ENCODE data around the gene KIF5A.

KIF5A gene

GRCh38 chr12:57520053-57520818 lies 29.6 kb upstream of the KIF5A start, which contains the start of gene DDIT3:
Gene DDIT3 (minus strand): TSS chr12:57520514. CDS start chr12:57517406, 3,108 bp downstream.
- peak; percentile 100 for DNase-seq (ENCODE audit: low read depth)

GRCh38 chr12:57521525-57522010 lies 28.3 kb upstream of the KIF5A start:
- DNase-seq (ENCODE audit: low read depth) = no peak

GRCh38 chr12:57522011-57522886 lies 27.6 kb upstream of the KIF5A start, which contains the start of gene MBD6:
Gene MBD6 (plus strand): TSS chr12:57522824. CDS start chr12:57524304, 1,480 bp downstream.
- DNase-seq (ENCODE audit: low read depth) = peak; percentile 84

- peak; percentile 44 for DNase-seq (ENCODE audit: low read depth)
These were observed 26.7 kb upstream of the KIF5A start for GRCh38 chr12:57522887-57523705.

GRCh38 chr12:57523706-57524614 lies 25.9 kb upstream of the KIF5A start:
- DNase-seq (ENCODE audit: low read depth) = no peak

GRCh38 chr12:57524814-57525614 lies 24.8 kb upstream of the KIF5A start:
- DNase-seq (ENCODE audit: low read depth) = no peak

GRCh38 chr12:57525615-57526383 lies 24.0 kb upstream of the KIF5A start:
- no peak for DNase-seq (ENCODE audit: low read depth)

GRCh38 chr12:57526477-57527126 lies 23.2 kb upstream of the KIF5A start:
- no peak for DNase-seq (ENCODE audit: low read depth)

- no peak for DNase-seq (ENCODE audit: low read depth)
These were observed 22.7 kb upstream of the KIF5A start for GRCh38 chr12:57527184-57527583.

- no peak for DNase-seq (ENCODE audit: low read depth)
These were observed 21.7 kb upstream of the KIF5A start for GRCh38 chr12:57528176-57528575.

GRCh38 chr12:57528831-57529555 lies 20.9 kb upstream of the KIF5A start:
- DNase-seq (ENCODE audit: low read depth) = no peak

- no peak for DNase-seq (ENCODE audit: low read depth)
These were observed 20.0 kb upstream of the KIF5A start for GRCh38 chr12:57529831-57530230.

- DNase-seq (ENCODE audit: low read depth) = no peak
These were observed 19.3 kb upstream of the KIF5A start for GRCh38 chr12:57530396-57531142.

- no peak for DNase-seq (ENCODE audit: low read depth)
These were observed 18.0 kb upstream of the KIF5A start for GRCh38 chr12:57531836-57532235.

GRCh38 chr12:57533108-57533507 lies 16.7 kb upstream of the KIF5A start:
- DNase-seq (ENCODE audit: low read depth) = no peak

GRCh38 chr12:57534250-57534649 lies 15.6 kb upstream of the KIF5A start:
- DNase-seq (ENCODE audit: low read depth) = no peak

GRCh38 chr12:57534991-57535543 lies 14.8 kb upstream of the KIF5A start:
- DNase-seq (ENCODE audit: low read depth) = no peak
